ENCODE results near the gene NUDCD3. TPM values are rescaled to one million over a fixed set of nuclear protein-coding genes. Genes with fewer than 3 reads are reported as not detected.

NUDCD3 gene
- total RNA-seq, 1 experiment from 2014 or later, result 82.3 TPM

- Histone ChIP-seq H3K4me3 (ENCODE audit: low read length) (no peak overlapping the region), H3K79me2 (ENCODE audit: low read length) (no peaks in the 10 kb centered on the region), H3K27ac (ENCODE audit: low read length) (peak overlapping the region; percentile 85), H3K27me3 (ENCODE audit: low read length) (no peaks in the 10 kb centered on the region), H3K9ac (ENCODE audit: low read length) (peak overlapping the region; percentile 39; the same call in 1 of the 2 replicates), H3K4me1 (ENCODE audit: insufficient read depth, low read length) (peaks cover 41% of the 10 kb centered on the region), H3K9me3 (ENCODE audit: low read length) (no peaks in the 10 kb centered on the region), H3K4me2 (ENCODE audit: low read length) (peak overlapping the region; percentile 26; the same call in 1 of the 2 replicates), H2AFZ (ENCODE audit: low read length) (no peak overlapping the region), H4K20me1 (ENCODE audit: low read length) (no peaks in the 10 kb centered on the region), H3F3A (ENCODE audit: low read length, unreplicated experiment) (no peaks in the 10 kb centered on the region), H3K9me2 (replicated peaks; ENCODE audit: low read length) (no peaks in the 10 kb centered on the region), H3K36me3 (ENCODE audit: low read depth, low read length) (no peaks in the 10 kb centered on the region)
- no peak for TF ChIP-seq EZH2phosphoT487 (IDR thresholded peaks at IDR 0.05; ENCODE audit: borderline replicate concordance, low read length)
- no peak for TF ChIP-seq EZH2 (IDR thresholded peaks at IDR 0.05; ENCODE audit: low read length, unreplicated experiment)
- TF ChIP-seq CTCF (conservative IDR thresholded peaks at IDR 0.05; ENCODE audit: low read depth, low read length), result no peak
- ATAC-seq (no peak), DNase-seq (no peak)
- CTCF ChIA-PET, result interaction anchor here (1.0 kb wide), 1 partner anchor 29 kb away, joined by 3 read pairs; no protein-coding TSS in a partner anchor
- BruUV-seq (replicated peaks), result no TSS peak
- intact Hi-C loops (cut with micrococcal nuclease), result loop anchor here (2.0 to 10.0 kb wide), 3 partner anchors 31 to 119 kb away; no protein-coding TSS in a partner anchor
- POLR2A ChIA-PET (ENCODE audit: unreplicated experiment), result no interaction called here
These were observed 112.6 kb downstream of the NUDCD3 start for GRCh38 chr7:44377681-44378421.

GRCh38 chr7:44377134-44377463 lies 113.4 kb downstream of the NUDCD3 start:
- H3K4me2 ChIP-seq (ENCODE audit: low read length), result no peak overlapping the region
- DNase-seq (no peak), ATAC-seq (no peak)
- H3K9me2 ChIP-seq (replicated peaks; ENCODE audit: low read length), result no peaks in the 10 kb centered on the region
- H3K9me3 ChIP-seq (ENCODE audit: low read length), result no peaks in the 10 kb centered on the region
- POLR2A ChIA-PET (ENCODE audit: unreplicated experiment), result no interaction called here
- no peaks in the 10 kb centered on the region for H4K20me1 ChIP-seq (ENCODE audit: low read length)
- H3K79me2 ChIP-seq (ENCODE audit: low read length), result no peaks in the 10 kb centered on the region
- BruUV-seq (replicated peaks), result no TSS peak
- CTCF ChIA-PET, result no interaction called here
- no peak overlapping the region for H3K27ac ChIP-seq (ENCODE audit: low read length)
- TF ChIP-seq CTCF (conservative IDR thresholded peaks at IDR 0.05; ENCODE audit: low read depth, low read length) (no peak), EZH2phosphoT487 (IDR thresholded peaks at IDR 0.05; ENCODE audit: borderline replicate concordance, low read length) (no peak), EZH2 (IDR thresholded peaks at IDR 0.05; ENCODE audit: low read length, unreplicated experiment) (no peak)
- H3K27me3 ChIP-seq (ENCODE audit: low read length), result no peaks in the 10 kb centered on the region
- H2AFZ ChIP-seq (ENCODE audit: low read length), result no peak overlapping the region
- H3K4me3 ChIP-seq (ENCODE audit: low read length), result no peak overlapping the region
- H3K4me1 ChIP-seq (ENCODE audit: insufficient read depth, low read length), result peaks cover 46% of the 10 kb centered on the region
- intact Hi-C loops (cut with micrococcal nuclease), result loop anchor here (10.0 kb wide), 1 partner anchor 98 kb away; no protein-coding TSS in a partner anchor
- H3K36me3 ChIP-seq (ENCODE audit: low read depth, low read length), result no peaks in the 10 kb centered on the region
- no peaks in the 10 kb centered on the region for H3F3A ChIP-seq (ENCODE audit: low read length, unreplicated experiment)
- no peak overlapping the region for H3K9ac ChIP-seq (ENCODE audit: low read length)

Measured in PC-3 (cell line).